ENCODE measurements around the gene EIPR1.

EIPR1 gene

DNA sequence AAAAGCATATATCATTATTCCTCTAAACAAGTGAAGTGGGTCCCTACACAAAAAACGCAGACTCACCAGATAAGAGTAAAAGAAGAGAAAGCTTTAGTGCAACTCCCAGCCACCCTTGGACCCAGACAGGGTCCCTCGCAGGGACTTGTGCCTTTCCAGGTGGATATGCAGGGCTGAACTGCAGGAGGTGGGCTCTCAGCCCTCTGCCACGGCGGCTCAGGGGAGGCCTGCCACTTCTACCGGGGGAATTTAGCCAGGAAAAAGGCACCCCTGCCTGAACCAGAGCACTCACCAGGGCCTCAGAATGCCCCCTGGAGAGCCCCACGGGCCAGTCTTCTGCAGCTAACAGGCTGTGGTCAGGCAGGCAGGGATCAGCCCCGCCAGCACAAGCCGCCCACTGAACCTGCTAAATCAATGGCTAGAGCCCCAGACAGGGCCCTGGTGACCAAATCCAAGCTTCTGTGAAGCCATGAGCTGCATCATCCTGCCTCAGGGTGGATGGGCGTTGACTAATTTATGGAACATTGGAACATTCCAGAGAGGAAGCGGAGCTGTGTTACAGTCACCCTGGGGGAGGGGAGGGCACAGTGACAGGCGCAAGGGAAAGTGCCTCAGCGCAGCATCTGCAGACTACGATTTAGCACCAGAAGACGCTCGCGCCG, 209.3 kb downstream of the EIPR1 start:
- DNase-seq, result no peak

DNA sequence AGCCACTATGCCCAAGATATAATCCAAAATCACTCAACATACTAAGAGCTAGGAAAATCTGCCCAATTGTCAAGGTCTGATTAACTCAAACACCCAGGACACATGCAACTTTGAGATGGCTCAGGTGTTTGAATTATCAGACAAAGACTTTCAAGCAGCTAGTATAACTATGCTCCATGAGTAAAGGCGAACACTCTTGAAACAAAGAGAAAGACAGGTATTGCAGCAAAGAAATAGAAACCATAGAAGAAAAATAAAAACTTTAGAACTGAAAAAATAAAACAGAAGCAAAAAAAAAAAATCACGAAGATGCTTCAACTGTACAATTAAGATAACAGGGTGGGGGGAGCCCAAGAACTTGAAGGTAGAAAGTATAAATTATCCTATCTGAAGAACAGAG, 214.2 kb downstream of the EIPR1 start:
- DNase-seq, result no peak

DNA sequence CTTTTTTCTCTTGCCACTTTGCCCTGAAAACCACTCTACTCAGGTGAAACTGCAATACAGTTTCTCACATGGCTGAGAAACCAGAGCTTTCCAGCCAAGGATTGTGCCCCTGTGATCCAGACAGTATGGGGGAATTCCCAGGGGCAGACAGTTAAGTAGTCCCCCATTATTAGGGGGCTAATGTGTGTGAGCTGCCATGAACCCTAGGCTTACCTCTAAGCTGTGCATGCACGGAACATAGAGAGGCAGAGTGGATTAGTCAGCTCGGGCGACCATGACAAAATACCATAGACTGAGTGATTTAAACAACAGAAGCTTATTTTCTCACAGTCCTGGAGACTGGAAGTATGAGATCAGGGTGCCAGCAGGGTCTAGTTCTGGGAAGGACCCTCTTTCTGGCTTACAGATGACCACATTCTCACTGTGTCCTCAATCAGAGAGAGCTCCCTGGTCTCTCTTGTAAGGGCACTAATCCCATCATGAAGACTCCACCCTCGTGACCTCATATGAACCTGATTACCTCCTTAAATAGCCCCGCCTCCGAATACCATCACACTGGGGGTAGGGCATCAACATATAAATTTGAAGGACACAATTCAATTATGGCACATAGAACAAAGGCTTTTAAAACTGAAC, 215.1 kb downstream of the EIPR1 start:
- DNase-seq, result no peak

DNA sequence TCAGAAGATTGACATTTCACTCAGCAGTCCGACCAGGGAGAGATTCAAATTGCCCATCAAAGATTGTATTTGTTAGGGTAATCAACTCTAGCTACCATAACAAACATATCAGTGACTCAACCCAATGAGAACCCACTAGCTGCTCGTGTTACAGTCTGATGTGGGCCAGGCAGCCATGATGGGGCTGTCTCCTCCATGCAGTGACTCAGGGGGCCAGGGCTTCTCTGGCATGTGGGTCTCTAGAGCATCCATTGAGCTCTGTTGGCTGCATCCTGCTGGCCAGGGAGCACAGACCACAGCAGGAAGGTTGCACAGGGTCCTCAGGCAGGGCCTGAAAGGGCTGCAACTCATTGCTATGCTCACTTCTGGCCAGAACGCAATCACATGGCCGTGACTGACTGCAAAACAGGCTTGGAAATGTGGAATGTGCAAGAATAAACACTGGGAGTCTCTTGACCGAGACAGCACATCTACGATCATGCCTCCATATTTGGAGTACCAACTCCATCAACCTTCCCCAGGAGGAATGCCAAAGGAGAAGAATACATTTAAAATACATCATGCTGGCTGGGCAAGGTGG, 216.8 kb downstream of the EIPR1 start:
- no peak for DNase-seq

DNA sequence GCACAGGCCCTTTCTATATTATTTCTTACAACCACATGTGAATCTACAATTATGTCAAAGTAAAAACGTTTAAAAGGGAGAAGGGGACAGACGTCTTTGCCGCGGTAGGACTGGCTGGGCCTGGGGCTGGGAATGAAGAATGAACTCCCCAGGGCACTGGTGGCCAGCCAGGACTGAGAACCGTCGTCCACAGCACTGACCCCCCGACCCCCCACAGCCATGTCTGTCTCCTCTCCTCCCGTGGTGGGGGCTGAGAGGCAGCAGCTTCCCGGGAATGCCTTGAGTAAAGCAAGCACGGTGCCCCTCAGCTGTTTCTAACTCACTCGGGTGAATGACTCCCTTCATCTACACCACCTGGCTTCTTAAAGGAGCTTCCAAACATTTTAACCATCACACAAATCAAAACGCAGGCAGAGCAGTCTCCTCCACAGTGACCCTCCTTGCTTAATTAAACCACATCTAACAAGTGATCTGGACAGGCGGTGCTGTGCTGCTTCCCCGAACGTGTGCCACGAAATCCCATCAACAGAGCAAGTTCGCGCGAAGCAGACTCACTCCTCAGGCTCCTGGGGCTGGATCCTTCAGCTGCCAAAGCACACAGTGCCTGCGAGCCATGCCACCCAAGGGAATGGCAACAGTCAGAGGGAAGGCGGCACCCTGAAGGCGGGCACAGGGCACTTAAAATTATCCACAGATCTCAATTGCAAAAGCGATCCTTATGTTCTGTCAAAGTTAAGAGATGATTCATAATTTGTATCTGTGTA, 217.7 kb downstream of the EIPR1 start:
- no peak for DNase-seq

DNA sequence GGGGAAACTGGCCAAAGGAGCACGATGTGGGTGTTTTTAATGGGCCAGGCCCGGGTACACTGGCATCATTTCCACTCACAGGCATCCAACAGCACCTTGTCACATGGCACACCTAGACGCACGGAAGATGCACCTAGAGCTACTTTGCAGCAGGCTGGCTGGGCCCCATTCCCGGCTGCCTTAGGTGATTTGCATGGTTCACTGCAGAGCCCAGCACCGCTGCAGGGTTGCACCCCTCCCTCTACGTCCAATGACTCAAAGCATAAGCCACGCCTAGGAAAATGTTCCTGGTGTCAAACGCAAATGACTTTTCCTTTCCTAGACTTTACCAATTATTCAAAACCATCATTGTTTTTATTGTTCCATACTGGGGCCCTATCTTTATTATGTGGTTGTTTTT, 222.9 kb downstream of the EIPR1 start:
- DNase-seq, result no peak

DNA sequence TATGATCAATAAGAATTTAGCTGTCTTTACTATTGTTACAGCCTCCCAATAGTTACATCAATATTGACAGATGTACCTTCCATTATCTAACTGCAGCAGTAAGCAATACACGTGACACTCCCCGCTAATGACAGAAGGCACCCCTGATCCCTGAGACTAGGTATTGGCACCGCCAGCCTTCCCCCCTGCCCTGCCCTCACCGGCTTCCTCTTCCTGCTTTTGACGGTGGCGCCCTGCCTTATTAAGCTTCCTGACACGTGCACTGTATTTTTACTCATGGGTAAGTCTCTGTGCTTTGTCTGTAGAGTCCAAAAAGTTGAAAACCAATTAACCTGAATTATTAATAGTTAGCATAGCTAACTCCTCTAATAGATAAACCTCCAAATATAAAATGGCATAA, 223.5 kb downstream of the EIPR1 start:
- no peak for DNase-seq

DNA sequence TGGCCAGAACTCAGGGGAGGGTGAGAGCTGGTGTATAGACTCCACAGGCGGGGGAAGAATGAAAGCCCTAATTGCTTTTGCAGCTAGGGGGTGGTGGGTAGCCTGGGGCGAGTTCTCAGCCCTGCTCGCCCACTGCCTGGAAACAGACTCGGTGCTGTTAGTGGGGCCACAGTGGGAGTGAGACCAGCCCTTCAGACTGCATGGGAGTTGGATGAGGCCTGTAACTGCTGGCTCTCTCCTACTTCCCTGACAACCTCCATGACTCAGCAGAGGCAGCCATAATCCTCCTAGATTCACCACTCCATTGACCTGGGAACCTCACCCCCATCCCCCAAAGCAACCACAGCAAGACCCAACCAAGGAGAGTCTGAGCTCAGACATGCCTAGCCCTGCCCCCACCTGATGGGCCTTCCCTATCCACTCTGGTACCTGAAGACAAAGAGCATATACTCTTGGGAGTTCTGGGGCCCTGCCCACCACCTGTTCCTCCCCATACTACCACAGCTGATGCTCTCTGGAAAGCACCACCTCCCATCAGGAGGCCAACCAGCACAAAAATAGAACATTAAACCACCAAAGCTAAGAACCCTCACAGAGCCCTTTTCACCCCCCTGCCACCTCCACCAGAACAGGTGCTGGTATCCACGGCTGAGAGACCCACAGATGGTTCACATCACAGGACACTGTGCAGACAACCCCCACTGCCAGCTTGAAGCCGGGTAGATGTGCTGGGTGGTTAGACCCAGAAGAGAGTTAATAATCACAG, 226.3 kb downstream of the EIPR1 start:
- no peak for DNase-seq

DNA sequence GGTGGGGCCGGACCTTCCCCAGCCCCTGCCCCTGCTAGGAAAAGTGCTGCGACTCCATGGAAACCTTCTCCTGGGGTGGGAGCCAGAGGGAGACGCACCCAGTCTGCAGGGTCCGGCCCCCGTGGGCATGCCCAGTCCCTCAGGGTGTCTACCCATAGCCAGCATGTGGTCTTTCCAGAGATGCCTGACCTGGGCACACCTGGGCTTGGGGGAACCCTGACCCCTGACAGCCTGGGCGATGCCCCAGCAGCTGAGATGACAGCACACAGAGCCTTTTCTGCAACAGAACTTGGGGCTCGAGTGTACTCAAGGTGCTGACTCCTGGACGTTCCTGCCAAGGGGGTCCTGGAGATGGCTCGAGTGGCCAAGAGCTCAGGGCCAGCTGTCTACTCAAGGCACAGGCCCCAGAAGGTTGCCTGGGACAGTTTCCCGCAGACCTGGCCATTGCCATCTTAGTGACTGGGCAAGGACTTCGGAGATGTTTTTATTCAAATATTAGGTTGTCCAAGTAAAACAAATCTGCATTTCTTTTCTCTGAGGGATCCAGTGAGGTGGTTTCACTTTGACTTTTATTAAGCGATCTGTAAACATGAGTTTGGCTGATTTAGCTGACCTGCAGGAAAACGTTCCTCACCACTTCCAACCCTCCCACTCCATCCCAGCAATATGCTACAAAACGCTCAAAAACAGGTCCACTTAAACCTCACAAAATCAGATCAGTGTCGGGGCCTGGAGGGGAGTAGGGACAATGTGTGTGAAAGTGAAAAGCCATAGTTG, 228.0 kb downstream of the EIPR1 start:
- DNase-seq, result no peak

DNA sequence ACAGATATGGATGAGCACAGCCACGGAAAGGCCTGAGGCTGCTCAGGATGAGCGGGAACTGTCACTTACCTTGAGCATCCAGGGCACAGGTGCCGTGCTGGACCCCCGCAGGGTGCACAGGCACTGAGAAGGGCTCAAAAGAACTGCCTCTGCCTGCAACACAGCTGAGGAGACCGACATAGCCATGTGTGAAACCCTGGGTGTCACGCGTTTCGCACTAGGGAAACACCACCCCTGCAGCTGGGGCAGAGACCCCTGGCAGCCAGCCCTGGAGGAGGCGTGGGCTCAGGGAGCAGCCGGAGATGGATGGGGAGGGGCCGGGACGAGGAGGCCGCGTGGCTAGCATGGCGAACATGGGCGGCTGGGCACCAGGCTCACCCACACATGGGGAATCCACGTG, 228.9 kb downstream of the EIPR1 start:
- DNase-seq, result no peak

DNA sequence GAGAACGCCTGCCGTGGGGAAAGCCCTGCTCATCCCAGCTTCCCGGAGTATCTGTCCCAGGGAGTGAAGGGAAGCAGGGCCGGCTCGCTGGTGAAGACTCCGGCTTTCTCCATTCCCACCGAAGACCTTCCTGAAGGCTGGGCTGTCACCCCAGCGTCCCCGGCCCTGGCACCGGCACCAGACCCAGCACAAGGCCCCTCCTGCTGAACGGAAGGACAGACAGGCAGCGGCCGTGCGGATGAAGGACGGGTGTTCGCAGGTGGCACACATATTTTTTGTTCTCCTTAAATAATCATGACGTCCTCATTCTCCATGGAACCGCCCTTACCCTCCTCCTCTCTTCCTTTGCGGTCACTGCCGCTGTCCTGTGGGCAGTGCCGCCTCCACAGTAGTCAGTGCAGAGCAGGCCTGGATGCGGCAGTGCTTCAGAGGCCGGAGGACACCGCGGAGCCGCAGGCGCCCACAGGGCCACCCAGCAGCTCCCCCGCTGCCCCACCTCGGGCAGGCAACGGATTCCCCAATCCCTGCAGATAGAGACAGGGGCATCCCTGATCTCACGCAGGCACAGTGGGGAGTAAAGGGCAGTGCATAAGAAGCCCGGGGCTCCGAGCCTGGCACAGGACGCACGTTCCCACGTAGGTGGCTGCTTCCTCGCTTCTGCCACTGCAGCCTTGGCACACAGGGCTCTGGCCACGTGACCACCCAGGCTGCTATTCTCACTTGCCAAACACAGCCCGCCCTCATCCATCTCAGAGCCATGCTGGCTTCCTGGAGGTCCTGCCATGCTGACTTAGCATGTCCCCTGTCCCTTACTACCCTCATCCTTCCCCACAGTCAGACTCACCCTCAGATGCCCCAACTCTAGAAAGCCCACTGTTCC, 229.7 kb downstream of the EIPR1 start:
- no peak for DNase-seq

DNA sequence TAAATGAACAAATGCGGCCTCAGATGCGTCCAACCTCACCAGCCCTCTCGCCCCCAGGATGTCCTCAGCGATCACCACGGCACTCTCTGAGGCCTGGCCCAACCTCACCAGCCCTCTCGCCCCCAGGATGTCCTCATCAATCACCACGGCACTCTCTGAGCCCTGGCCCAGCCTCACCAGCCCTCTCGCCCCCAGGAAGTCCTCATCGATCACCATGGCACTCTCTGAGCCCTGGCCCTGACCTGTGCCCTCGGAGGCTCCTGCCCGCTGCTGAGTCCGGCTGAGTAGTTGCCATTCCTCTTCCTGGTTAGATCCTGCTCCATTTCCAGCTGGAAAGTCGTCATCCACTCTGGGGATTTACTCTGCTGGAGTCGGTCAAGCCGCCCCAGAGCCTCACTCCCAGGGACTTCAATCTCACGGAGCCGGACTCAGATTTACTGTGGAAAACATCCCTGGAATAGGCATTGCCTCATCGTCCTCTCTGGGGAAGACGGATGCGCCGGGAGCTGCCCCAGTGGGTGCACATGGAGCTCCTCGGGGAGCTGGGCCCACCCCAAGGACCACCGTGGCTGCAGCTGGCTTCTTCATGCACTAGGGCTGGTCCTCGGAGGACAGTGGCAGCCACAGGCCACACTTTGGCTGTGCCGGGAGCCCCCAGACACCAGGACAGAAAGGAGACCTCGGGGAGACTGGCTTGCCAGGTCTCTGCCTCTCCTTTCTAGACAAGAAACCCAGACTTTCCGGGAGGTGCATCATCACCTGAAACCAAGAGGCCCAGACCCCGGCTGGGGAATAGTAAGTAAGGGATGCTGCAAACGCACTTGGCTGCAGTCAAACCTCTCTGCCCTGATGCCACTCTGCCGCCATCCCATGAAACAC, 230.6 kb downstream of the EIPR1 start:
- DNase-seq, result no peak

DNA sequence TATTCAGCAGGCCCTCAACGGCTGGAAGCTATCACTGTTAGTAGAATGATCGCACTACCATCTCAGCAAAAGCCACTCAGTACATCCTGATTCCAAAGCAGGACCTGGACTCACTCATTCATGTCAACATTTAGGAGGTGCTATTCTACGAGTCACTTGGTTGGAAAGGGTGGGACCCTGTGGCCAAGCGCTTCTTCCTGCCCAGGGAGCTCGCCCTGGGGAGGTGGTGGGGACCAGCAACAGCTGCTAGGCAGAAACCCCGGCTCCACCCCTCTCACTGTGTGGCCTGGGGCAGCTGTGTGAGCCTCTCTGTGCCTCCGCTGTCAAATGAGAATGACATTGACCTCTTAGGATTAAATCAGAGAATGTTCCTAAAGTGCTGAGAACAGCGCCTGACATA, 231.4 kb downstream of the EIPR1 start:
- DNase-seq, result no peak

DNA sequence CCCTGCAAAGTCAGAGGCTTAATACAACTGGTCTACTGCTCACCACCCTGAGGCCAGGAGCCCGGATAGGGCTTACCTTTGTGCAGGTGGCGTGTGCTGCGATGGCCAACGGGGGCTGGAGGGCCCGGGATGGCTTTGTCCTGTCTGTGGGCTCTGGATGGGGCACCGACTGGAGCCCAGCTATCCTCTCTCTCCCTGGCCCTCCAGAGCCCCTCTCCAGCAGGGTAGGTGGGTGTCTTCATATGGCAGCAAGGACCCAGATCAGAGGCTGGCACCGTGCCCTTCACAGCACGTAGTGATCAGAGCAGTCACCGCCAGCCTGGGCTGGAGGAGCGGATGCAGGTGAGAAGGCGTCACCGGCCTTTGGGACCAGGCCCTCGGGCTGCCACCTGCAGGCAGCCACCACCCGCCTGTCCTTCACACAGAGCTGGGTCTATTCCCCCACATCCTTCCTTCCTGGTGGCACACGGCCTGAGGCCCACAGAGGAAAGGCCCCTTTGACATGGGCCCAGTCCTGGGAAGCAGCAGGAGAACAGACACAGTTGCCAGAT, 232.1 kb downstream of the EIPR1 start:
- no peak for DNase-seq

DNA sequence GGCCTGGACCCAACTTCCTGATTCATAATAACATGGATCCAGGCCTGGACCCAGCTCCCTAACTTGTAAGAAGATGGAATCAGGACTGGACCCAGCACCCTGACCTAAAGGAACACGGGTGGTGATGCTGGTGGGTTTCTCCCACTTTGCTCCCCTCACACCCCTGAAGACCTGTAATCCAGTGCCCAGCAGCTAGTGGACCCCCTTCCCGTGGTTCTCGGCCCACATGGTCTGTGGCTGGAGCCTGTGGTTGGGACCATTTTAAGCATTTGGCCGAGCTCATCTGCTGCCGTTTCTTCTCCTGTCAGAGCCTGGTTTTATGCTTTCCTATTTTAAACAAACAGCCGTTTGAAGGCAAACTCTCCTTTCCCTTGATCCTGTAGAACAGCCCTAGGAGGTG, 232.8 kb downstream of the EIPR1 start:
- DNase-seq, result no peak

DNA sequence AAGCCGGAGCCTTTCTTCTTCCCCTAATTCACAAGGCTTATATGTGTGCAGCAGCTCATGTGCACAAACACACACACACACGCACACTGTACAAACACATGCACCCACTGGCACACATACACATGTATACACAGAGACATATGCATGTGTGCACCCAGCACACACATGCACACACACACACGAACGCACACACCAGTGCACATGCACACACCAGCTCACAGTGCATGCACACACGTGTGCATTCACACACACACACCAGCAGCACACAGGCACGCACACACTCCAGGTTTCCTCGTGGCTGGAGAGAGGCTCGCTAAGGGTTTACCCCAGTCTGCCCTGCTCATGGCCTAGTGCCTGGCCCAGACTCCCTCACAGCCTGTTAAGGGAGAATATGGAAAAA, 234.0 kb downstream of the EIPR1 start:
- DNase-seq, result no peak

DNA sequence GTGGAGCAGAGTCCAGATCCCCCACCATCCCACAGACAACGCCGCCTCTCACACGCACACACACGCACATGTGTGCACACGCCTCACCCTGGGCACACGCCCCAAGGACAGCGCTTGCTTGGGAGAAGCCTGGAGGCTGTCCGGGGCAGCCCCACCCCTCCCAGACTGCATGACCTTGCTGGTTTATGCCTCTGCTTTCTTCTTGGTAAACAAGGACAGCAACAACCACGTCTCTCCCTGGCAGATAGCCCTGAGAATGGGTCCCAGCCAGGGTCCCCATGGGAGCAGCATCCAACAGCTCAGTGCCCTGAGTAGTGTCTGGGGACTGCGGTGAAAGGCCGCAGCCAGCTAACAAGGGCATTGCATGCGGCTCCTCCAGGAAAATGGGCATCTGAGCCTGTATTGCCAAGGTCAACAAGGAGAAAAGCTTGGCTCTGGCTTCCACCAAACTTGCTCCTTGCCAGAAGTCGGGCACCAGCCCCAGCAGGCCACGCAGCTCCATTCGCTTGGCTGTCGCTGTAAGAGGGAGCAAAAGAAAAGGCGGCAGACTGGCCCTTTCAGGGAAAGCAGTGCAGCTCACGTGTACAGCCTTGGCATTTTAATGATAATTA, 234.6 kb downstream of the EIPR1 start:
- DNase-seq, result no peak

DNA sequence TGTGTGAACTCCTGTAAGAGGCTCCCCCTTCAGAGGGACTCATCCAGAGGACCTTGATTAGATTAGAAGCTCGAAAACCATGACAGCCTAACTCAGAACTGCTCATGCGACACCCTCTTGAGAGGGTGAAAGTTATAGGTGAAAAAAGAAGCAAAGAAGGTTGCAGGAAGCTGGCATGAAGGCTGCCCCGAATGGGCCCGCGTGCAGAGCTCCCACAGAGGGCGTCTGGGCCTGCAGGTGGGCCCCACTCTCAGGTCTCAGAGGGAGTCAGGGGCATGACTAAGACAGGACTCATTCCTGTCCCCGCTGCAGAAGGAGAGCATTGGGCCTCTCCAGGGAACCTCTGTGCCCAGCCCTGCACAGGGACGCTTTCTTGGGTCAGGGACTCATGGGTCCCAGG, 235.4 kb downstream of the EIPR1 start:
- DNase-seq, result no peak

DNA sequence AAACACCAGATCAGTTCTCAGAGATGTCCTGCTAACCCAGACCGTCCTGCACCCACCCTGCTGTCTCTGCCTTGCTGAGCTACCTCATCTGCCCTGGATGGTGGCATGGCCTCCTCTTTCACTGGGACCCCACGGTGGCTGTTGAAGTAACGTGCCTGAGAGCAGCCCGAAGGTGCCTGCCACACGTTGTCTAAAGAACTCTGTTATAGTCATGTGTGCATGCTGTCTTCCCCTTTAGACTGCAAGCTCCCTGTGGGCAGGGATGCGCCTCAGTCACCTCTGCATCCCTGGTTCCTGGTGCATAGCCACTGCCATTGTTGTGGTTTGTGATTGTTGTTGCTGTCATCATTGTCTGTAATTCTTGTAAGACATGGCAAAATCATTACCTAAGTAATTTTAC, 235.9 kb downstream of the EIPR1 start:
- DNase-seq, result no peak

DNA sequence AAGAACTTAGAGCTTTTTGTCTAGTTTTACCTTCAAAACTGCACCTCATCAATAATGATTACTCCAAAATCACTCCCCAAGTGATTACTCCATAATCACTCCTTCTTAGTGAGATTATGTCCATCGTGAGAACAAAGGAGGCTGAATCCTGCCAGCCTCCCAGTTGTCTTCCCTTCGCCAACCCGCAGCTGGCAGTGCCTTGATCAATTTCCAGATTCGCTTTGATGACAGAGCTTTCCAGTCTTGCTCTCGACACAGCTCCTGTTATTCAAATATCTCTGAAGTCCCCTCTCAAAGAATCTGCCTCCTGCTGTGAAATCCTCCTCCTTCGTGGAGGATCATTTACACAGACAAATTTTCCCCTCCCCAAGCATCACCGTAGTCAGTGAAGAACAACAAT, 237.7 kb downstream of the EIPR1 start:
- no peak for DNase-seq
